ENCODE data around the gene CHD5.

Gene CHD5

DNA sequence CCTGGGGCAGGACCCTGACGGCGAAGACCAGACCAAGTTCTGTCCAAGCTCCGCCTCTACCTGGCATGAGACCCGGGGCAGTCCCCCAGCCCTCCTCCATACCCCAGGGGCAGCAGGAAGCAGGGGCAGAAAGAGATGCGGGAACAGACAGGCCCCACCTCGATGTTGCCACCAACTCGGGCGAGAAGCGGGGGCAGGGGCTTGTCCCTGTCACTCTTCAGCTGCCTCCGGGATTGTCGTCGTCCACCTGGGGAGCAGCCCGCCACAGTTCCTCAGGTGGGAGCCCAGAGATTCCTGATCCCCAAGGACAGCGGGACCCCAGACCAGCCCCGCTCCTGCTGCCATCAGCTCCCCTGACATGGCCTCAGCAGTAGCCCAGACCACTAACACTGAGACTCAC is 54.8 kb downstream of the CHD5 start:
- TF ChIP-seq CTCF (IDR thresholded peaks at IDR 0.05) = no peak

- no peak for TF ChIP-seq CTCF (IDR thresholded peaks at IDR 0.05)
Observed at GRCh38 chr1:6124746-6125365, 55.3 kb downstream of the CHD5 start.

DNA sequence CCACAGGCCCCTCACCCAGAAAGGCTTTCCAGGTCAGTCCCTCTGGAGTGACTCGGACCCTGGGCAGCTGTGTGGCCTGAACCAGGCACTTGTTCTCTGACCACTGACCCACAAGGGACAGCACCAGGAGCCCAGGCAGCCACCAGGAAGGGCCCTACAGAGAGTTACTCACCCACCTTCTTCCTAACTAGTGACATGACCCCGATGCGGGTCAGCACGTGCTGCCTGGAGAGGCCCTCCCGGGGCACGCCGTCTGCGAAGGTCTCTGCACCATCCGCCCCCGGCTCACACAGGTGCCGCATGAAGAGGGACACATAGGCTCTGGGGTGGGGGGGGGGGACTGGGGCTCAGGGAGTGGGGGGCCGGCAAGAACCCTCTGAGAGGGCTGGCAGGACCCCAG is 55.8 kb downstream of the CHD5 start:
- no peak for TF ChIP-seq CTCF (IDR thresholded peaks at IDR 0.05)

GRCh38 chr1:6123816-6124215 is 56.3 kb downstream of the CHD5 start:
- no peak for TF ChIP-seq CTCF (IDR thresholded peaks at IDR 0.05)

- TF ChIP-seq CTCF (IDR thresholded peaks at IDR 0.05) = no peak
Observed at GRCh38 chr1:6123083-6123482, 57.0 kb downstream of the CHD5 start.

GRCh38 chr1:6121651-6122370 is 58.3 kb downstream of the CHD5 start:
- TF ChIP-seq CTCF (IDR thresholded peaks at IDR 0.05) = no peak

GRCh38 chr1:6121021-6121421 is 59.1 kb downstream of the CHD5 start:
- TF ChIP-seq CTCF (IDR thresholded peaks at IDR 0.05) = no peak

Data from LNCAP (cell line).